Measurements from ENCODE around the gene CNOT6.

The CNOT6 gene

DNA sequence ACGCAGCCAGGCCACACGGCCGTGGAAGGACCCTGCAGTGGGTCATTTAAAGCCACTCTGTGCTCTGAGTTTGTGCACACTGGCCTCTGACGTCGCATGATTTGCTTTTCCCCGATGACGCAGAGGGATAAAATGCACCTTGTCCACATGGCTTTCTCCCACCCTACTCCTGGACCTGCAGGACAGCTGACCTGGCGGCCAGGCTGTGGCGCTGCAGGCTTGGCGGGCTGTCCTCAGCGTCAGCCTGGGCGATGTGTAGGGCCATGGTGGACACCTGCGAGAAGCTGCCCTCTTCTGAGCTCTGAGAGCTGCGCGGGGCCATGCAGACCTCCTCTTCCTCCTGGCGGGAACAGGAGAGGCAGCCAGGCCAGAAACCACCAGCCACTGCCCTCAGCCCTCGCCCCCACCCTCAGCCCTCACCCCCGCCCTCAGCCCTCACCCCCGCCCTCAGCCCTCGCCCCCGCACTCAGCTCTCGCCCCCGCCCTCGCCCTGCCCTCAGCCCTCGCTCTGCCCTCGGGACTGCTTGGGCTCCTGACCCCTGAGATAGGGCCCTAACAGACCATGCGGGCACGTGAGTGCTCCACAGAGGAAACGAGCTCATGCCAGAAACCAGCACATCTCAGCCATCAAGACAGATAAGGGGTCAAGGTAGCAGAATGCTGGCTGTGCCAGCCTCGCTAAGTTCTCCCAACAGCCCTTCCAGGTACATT lies 117.1 kb downstream of the CNOT6 start:
- Histone ChIP-seq H3K27ac (no peak overlapping the region), H3K4me3 (ENCODE audit: low read depth in 1 of 2, low read length in 1 of 2) (no peak overlapping the region), H3K27me3 (no peaks in the 10 kb centered on the region), H3K36me3 (no peaks in the 10 kb centered on the region), H3K4me1 (ENCODE audit: control insufficient read depth in 1 of 2, insufficient read depth in 1 of 2, low read depth in 1 of 2, low read length in 1 of 2) (no peaks in the 10 kb centered on the region), H3K9me3 (no peaks in the 10 kb centered on the region)
- TF ChIP-seq, protein P1, sequence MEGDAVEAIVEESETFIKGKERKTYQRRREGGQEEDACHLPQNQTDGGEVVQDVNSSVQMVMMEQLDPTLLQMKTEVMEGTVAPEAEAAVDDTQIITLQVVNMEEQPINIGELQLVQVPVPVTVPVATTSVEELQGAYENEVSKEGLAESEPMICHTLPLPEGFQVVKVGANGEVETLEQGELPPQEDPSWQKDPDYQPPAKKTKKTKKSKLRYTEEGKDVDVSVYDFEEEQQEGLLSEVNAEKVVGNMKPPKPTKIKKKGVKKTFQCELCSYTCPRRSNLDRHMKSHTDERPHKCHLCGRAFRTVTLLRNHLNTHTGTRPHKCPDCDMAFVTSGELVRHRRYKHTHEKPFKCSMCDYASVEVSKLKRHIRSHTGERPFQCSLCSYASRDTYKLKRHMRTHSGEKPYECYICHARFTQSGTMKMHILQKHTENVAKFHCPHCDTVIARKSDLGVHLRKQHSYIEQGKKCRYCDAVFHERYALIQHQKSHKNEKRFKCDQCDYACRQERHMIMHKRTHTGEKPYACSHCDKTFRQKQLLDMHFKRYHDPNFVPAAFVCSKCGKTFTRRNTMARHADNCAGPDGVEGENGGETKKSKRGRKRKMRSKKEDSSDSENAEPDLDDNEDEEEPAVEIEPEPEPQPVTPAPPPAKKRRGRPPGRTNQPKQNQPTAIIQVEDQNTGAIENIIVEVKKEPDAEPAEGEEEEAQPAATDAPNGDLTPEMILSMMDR (IDR thresholded peaks at IDR 0.05), result no peak

DNA sequence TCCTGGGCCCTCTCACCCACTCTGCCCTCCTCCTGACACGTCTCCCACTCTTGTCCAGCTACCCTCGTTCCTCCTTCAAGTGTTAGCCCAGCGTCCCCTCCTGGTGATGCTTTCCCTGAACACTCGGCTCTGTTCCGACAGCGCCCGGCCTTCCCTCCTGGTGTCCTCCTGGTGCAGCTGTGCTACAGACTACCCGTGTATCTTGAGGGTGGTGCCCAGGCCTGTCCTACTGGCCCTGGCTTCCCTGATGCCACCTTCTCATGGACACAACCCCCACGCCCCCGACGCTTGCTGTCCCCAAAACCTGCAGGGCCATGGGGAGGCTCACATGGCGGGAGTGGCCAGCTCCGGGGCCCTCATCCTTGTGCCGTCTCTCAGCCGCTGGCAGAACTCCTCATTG lies 118.5 kb downstream of the CNOT6 start:
- H3K27me3 ChIP-seq, result no peaks in the 10 kb centered on the region
- no peaks in the 10 kb centered on the region for H3K4me1 ChIP-seq (ENCODE audit: control insufficient read depth in 1 of 2, insufficient read depth in 1 of 2, low read depth in 1 of 2, low read length in 1 of 2)
- no peak overlapping the region for H3K4me3 ChIP-seq (ENCODE audit: low read depth in 1 of 2, low read length in 1 of 2)
- H3K9me3 ChIP-seq, result no peaks in the 10 kb centered on the region
- H3K36me3 ChIP-seq, result no peaks in the 10 kb centered on the region
- H3K27ac ChIP-seq, result no peak overlapping the region
- TF ChIP-seq, protein P1 (IDR thresholded peaks at IDR 0.05), result no peak

DNA sequence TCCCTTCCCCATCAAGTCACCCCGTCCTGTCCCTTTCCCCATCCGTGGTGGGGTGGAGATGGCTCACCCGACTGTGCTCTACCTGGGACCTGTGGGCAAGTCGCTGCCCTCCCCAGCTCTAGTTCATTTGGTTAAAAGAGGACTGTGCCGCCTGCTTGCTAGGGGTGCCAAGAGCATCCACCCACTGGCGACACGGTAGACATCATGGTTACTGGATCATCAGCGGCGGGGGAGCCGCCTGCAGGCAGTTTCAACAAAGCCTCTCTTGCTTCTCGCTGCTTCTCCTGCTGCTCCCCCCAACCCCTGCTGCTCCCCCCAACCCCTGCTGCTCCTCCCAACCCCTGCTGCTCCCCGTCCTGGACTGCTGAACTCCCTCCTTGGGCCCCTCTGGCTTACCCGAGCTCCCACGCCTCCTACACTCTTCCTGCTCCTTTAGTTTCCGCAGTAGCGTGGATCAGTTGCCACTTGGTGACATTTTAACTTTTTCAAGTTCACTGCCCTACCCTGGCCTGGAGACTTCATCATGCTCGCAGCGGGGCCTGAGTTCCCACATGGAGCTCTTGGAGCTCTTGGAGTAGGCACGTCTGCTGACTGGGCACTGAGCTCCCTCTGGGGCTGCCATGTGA lies 119.1 kb downstream of the CNOT6 start:
- no peaks in the 10 kb centered on the region for H3K4me1 ChIP-seq (ENCODE audit: control insufficient read depth in 1 of 2, insufficient read depth in 1 of 2, low read depth in 1 of 2, low read length in 1 of 2)
- H3K36me3 ChIP-seq, result no peaks in the 10 kb centered on the region
- H3K27me3 ChIP-seq, result peaks cover 2% of the 10 kb centered on the region
- H3K4me3 ChIP-seq (ENCODE audit: low read depth in 1 of 2, low read length in 1 of 2), result no peak overlapping the region
- TF ChIP-seq, protein P1 (IDR thresholded peaks at IDR 0.05), result no peak
- H3K27ac ChIP-seq, result no peak overlapping the region
- no peaks in the 10 kb centered on the region for H3K9me3 ChIP-seq

DNA sequence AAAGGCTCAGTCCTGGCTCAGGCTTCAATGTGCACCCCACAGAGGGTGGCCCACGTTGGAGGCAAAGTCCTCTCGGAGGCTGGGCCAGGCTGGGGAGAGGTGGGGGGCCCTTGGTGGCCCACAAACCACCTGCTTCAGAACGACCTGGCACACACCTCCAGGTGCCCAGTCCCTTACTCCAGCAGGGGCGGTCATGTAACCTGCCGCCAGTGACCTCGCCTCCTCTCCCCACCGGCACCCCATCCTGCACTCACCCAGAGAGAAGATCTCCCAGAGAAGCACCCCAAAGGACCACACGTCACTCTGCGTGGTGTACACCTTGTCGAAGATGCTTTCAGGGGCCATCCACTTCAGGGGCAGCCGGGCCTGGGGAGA lies 119.6 kb downstream of the CNOT6 start:
- no peaks in the 10 kb centered on the region for H3K36me3 ChIP-seq
- H3K9me3 ChIP-seq, result no peaks in the 10 kb centered on the region
- TF ChIP-seq, protein P1 (IDR thresholded peaks at IDR 0.05), result no peak
- H3K27me3 ChIP-seq, result peaks cover 7% of the 10 kb centered on the region
- H3K4me3 ChIP-seq (ENCODE audit: low read depth in 1 of 2, low read length in 1 of 2), result no peak overlapping the region
- H3K4me1 ChIP-seq (ENCODE audit: control insufficient read depth in 1 of 2, insufficient read depth in 1 of 2, low read depth in 1 of 2, low read length in 1 of 2), result no peaks in the 10 kb centered on the region
- H3K27ac ChIP-seq, result no peak overlapping the region

DNA sequence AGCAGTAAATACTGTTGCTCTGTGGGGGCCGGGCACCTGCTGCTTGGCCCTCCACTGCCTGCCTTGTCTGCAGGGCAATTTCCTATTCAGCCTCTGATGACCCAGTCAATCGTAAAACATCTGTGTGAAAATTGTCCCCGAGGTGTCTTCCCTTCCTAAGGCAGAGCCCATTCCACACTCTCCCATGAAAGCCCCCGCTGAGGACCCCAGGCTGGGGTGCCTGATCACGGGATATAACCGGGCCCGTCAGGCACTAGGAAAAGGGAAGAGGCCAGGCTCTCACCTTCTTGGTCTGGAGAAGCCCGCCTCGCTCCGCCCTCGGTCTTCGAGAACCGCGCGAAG lies 124.3 kb downstream of the CNOT6 start:
- Histone ChIP-seq H3K4me1 (ENCODE audit: control insufficient read depth in 1 of 2, insufficient read depth in 1 of 2, low read depth in 1 of 2, low read length in 1 of 2) (peaks cover 4 to 5% of the 10 kb centered on the region in 2 experiments), H3K36me3 (no peaks in the 10 kb centered on the region), H3K9me3 (no peaks in the 10 kb centered on the region), H3K27ac (no peak overlapping the region), H3K27me3 (peaks cover 21% of the 10 kb centered on the region), H3K4me3 (ENCODE audit: low read depth in 1 of 2, low read length in 1 of 2) (no peak overlapping the region)
- TF ChIP-seq, protein P1 (IDR thresholded peaks at IDR 0.05), result no peak

Data from neutrophil (primary cell).